Measurements from ENCODE around the gene CLN6.

DNA sequence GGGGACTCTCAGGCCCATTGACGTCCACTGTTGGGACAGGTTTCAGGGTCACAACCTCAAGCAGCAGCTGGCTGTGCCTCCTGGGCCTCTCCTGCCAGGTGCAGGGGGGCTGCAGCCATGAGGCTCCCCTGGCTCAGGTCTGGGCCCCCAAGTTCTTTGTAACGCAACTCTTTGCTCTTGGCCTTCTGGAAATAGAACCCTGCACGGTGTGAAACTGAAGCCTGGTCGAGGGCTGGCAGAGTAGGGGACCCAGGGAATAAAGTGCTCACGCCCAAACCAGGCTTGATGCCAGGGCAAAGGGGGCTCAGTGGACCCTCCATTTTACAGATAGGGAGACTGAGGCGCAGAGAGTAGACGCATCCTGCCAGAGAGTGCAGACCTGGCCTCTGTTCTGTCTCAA lies 25.2 kb downstream of the CLN6 start:
- TF ChIP-seq ZNF57 (CRISPR knock-in tag; IDR thresholded peaks at IDR 0.05) (no peak), EP300 (IDR thresholded peaks at IDR 0.05; ENCODE audit: low read length) (no peak), MYC (IDR thresholded peaks at IDR 0.05; ENCODE audit: low read depth, low read length) (no peak), MYC (CRISPR knock-in tag; IDR thresholded peaks at IDR 0.05; ENCODE audit: borderline replicate concordance, low read depth) (no peak), U2AF1 (optimal IDR thresholded peaks at IDR 0.05; ENCODE audit: low read depth, low read length) (no peak), MECOM (CRISPR knock-in tag; IDR thresholded peaks at IDR 0.05) (no peak)
- TF ChIP-seq, protein P1, sequence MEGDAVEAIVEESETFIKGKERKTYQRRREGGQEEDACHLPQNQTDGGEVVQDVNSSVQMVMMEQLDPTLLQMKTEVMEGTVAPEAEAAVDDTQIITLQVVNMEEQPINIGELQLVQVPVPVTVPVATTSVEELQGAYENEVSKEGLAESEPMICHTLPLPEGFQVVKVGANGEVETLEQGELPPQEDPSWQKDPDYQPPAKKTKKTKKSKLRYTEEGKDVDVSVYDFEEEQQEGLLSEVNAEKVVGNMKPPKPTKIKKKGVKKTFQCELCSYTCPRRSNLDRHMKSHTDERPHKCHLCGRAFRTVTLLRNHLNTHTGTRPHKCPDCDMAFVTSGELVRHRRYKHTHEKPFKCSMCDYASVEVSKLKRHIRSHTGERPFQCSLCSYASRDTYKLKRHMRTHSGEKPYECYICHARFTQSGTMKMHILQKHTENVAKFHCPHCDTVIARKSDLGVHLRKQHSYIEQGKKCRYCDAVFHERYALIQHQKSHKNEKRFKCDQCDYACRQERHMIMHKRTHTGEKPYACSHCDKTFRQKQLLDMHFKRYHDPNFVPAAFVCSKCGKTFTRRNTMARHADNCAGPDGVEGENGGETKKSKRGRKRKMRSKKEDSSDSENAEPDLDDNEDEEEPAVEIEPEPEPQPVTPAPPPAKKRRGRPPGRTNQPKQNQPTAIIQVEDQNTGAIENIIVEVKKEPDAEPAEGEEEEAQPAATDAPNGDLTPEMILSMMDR (IDR thresholded peaks at IDR 0.05 in 2 of 3, conservative IDR thresholded peaks at IDR 0.05 in 1 of 3; ENCODE audit: insufficient read depth in 2 of 3, low read depth in 1 of 3, low read length in 3 of 3), result no peak
- TF ChIP-seq, protein P2, sequence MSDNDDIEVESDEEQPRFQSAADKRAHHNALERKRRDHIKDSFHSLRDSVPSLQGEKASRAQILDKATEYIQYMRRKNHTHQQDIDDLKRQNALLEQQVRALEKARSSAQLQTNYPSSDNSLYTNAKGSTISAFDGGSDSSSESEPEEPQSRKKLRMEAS (CRISPR knock-in tag; IDR thresholded peaks at IDR 0.05), result no peak
